HG03139 (cell line): Measurements from ENCODE around the gene CLDN15.
"Not testable (repeated sequence)": the region's sequence is repeated elsewhere in the genome, so short reads cannot be mapped to it uniquely, and the experiment has no call there.

Source experiments
- ATAC-seq: cut with Tn5 transposase; IDR thresholded peaks from one replicate; pipeline ENCODE4 v1.9.1; 2021; ENCODE audit not compliant: unreplicated experiment

CLDN15 gene

GRCh38 chr7:101222275-101222830 is 15.2 kb downstream of the CLDN15 start:
- no peak for ATAC-seq

GRCh38 chr7:101220295-101220694 is 17.3 kb downstream of the CLDN15 start:
- ATAC-seq = no peak

- ATAC-seq = no peak
These were observed 19.1 kb downstream of the CLDN15 start for GRCh38 chr7:101218236-101219125.

GRCh38 chr7:101217388-101218235 is 20.0 kb downstream of the CLDN15 start, which contains the start of the genes PLOD3 and ZNHIT1:
TSS of gene PLOD3 (minus strand) at chr7:101217581. CDS start at chr7:101217274, 307 bp downstream.
TSS of gene ZNHIT1 (plus strand) at chr7:101218165. CDS start at chr7:101218196, 31 bp downstream.
- ATAC-seq = peak; percentile 51

- ATAC-seq = peak; percentile 26
These were observed 20.7 kb downstream of the CLDN15 start for GRCh38 chr7:101216860-101217387.

- no peak for ATAC-seq
These were observed 21.4 kb downstream of the CLDN15 start for GRCh38 chr7:101216001-101216859.

- no peak for ATAC-seq
These were observed 25.6 kb downstream of the CLDN15 start for GRCh38 chr7:101212014-101212413.

GRCh38 chr7:101211501-101211900 is 26.1 kb downstream of the CLDN15 start:
- no peak for ATAC-seq

- ATAC-seq = no peak
These were observed 27.5 kb downstream of the CLDN15 start for GRCh38 chr7:101210143-101210542.

- ATAC-seq = no peak
These were observed 28.8 kb downstream of the CLDN15 start for GRCh38 chr7:101208794-101209193.

GRCh38 chr7:101207459-101207858 is 30.1 kb downstream of the CLDN15 start:
- no peak for ATAC-seq

- ATAC-seq = no peak
These were observed 30.9 kb downstream of the CLDN15 start for GRCh38 chr7:101206665-101207042.

- ATAC-seq = no peak
These were observed 31.5 kb downstream of the CLDN15 start for GRCh38 chr7:101205901-101206664.

- not testable (repeated sequence) for ATAC-seq
These were observed 33.6 kb downstream of the CLDN15 start for GRCh38 chr7:101203740-101204738.

- ATAC-seq = no peak
These were observed 35.0 kb downstream of the CLDN15 start for GRCh38 chr7:101202603-101202918.

- no peak for ATAC-seq
These were observed 35.7 kb downstream of the CLDN15 start for GRCh38 chr7:101201695-101202602.

GRCh38 chr7:101200862-101201599 is 36.6 kb downstream of the CLDN15 start, which contains the start of gene MOGAT3:
TSS of gene MOGAT3 (minus strand) at chr7:101201036. CDS start at chr7:101200854, 182 bp downstream.
- no peak for ATAC-seq
